ENCODE measurements around the gene CADPS.

Gene CADPS

GRCh38 chr3:62503516-62503915 lies 371.7 kb downstream of the CADPS start:
- H3K36me3 ChIP-seq: no peaks in the 10 kb centered on the region
- TF ChIP-seq, protein P1, sequence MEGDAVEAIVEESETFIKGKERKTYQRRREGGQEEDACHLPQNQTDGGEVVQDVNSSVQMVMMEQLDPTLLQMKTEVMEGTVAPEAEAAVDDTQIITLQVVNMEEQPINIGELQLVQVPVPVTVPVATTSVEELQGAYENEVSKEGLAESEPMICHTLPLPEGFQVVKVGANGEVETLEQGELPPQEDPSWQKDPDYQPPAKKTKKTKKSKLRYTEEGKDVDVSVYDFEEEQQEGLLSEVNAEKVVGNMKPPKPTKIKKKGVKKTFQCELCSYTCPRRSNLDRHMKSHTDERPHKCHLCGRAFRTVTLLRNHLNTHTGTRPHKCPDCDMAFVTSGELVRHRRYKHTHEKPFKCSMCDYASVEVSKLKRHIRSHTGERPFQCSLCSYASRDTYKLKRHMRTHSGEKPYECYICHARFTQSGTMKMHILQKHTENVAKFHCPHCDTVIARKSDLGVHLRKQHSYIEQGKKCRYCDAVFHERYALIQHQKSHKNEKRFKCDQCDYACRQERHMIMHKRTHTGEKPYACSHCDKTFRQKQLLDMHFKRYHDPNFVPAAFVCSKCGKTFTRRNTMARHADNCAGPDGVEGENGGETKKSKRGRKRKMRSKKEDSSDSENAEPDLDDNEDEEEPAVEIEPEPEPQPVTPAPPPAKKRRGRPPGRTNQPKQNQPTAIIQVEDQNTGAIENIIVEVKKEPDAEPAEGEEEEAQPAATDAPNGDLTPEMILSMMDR (IDR thresholded peaks at IDR 0.05): no peak

DNA sequence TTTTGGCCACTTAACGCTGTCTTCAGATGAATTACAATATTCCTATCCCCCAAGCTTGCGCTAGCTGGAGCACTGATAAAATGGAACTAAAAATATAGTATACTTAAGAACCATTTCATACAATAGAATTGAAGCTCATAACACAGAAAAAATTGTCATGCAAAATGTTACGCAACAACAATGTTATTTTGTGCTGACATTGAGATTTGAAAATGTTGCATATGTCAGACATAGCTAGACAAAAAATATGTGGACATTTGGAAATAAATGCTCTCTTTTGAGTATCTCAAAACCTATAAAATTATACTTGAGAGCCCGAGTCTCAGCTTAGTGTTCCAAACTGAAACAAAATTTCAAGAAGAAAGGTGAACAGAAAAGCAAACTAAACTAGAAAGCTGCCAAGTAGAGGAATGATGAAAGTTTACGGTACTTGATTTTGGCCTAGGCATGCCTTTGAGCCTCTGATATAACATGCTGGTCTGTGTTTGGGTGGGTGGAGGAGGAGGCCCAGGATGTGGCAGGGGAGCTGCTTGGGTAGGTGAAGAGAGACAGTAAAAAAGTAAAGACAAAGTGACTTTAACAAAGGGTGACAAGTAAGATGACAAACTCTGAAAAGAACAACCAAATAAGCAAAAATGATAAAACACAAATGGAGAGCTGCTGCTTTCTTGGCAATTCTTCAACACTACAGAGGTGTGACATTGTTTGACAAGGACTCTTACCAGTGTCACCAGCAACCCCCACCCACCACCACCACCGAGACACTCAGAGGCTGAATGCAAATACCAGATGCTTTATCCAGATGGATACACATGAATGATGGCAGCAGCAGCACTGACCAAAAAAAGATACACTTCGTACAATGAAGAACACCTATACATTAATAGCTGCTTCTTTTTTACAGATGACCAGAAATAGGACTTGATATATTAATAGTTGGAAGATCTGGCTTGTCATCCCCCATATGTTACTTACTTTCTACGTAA lies 372.6 kb downstream of the CADPS start:
- TF ChIP-seq, protein P1 (IDR thresholded peaks at IDR 0.05): no peak
- no peak for DNase-seq
- intact Hi-C loops (cut with DNase I; ENCODE audit: low total_unique reads): no loop called here

More at GRCh38 chr3:62503516-62503915, 371.7 kb downstream of the CADPS start:
- DNase-seq: no peak
- Histone ChIP-seq H3K4me3 (no peak overlapping the region), H3K4me1 (no peaks in the 10 kb centered on the region), H3K27ac (no peak overlapping the region), H3K9me3 (no peaks in the 10 kb centered on the region), H3K27me3 (no peaks in the 10 kb centered on the region)
- intact Hi-C loops (cut with DNase I; ENCODE audit: low total_unique reads): no loop called here

GRCh38 chr3:62501289-62501668 lies 373.9 kb downstream of the CADPS start:
- intact Hi-C loops (cut with DNase I; ENCODE audit: low total_unique reads): no loop called here
- Histone ChIP-seq H3K9me3 (no peaks in the 10 kb centered on the region), H3K27ac (no peak overlapping the region), H3K36me3 (no peaks in the 10 kb centered on the region), H3K4me3 (no peak overlapping the region), H3K27me3 (no peaks in the 10 kb centered on the region), H3K4me1 (no peaks in the 10 kb centered on the region)
- TF ChIP-seq, protein P1 (IDR thresholded peaks at IDR 0.05): no peak
- DNase-seq: no peak

More for the DNA sequence above, 372.6 kb downstream of the CADPS start:
- H3K27me3 ChIP-seq: no peaks in the 10 kb centered on the region
- H3K4me3 ChIP-seq: no peak overlapping the region
- no peaks in the 10 kb centered on the region for H3K9me3 ChIP-seq
- no peak overlapping the region for H3K27ac ChIP-seq
- no peaks in the 10 kb centered on the region for H3K4me1 ChIP-seq
- H3K36me3 ChIP-seq: no peaks in the 10 kb centered on the region

- Histone ChIP-seq H3K27ac (no peak overlapping the region), H3K4me1 (no peaks in the 10 kb centered on the region), H3K4me3 (no peak overlapping the region), H3K27me3 (no peaks in the 10 kb centered on the region), H3K36me3 (no peaks in the 10 kb centered on the region), H3K9me3 (no peaks in the 10 kb centered on the region)
- intact Hi-C loops (cut with DNase I; ENCODE audit: low total_unique reads): no loop called here
- no peak for DNase-seq
- TF ChIP-seq, protein P1 (IDR thresholded peaks at IDR 0.05): no peak
Measured at GRCh38 chr3:62500556-62501288, 374.5 kb downstream of the CADPS start.

DNA sequence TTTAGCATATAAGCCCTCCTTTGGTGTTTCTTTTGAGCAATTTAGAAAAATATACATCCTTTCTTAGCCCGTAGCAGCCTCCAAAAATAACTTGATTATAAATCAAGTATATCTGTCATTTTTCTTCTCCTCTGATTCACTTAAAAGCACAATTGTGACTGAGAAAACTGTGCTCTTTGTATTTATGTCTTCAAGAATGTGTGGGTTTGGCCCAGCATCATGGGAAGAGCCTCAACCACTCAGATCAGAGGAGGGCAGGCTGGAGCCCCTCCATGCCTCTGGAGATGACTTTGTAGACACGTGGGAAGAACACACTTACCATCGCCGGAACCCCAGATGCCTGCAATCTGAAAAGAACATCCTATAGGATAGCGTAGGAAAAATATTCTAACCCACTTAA lies 378.1 kb downstream of the CADPS start:
- DNase-seq: no peak
- H3K36me3 ChIP-seq: no peaks in the 10 kb centered on the region
- no peaks in the 10 kb centered on the region for H3K4me1 ChIP-seq
- intact Hi-C loops (cut with DNase I; ENCODE audit: low total_unique reads): no loop called here
- TF ChIP-seq, protein P1 (IDR thresholded peaks at IDR 0.05): no peak
- H3K27ac ChIP-seq: no peak overlapping the region
- no peaks in the 10 kb centered on the region for H3K9me3 ChIP-seq
- no peaks in the 10 kb centered on the region for H3K27me3 ChIP-seq
- H3K4me3 ChIP-seq: no peak overlapping the region
